Heart left ventricle (tissue), 16 donors: ENCODE results near the gene JDP2. TPM values are rescaled to one million over a fixed set of nuclear protein-coding genes. Genes with fewer than 3 reads are reported as not detected.

Experiments used
- ATAC-seq, 4 donors: fragments of 200-7000 bp; cut with Tn5 transposase; one replicate each; pipeline ENCODE4 v1.9.1; 2020 to 2022; ENCODE audit warnings: moderate library complexity in 4 of 4, mild to moderate bottlenecking in 3 of 4, moderate number of reproducible peaks in 1 of 4
- DNase-seq, 5 donors: peaks; one replicate each; pipeline ENCODE4 v3.0.0-alpha.2; 2020
- H3K27ac ChIP-seq, 12 donors: fragments of 200-600 bp; sonication (generic) in 4 of 12; one replicate each; pipeline versions ENCODE4 v1.5.0 to v1.8.0; 2016 to 2022; ENCODE audit warnings: mild to moderate bottlenecking in 2 of 12
- H3K27me3 ChIP-seq, 9 donors: fragments of 200-600 bp; sonication (generic) in 2 of 9; one replicate each; pipeline versions ENCODE4 v1.5.1 to v1.8.0; 2016 to 2022; ENCODE audit warnings: mild to moderate bottlenecking in 3 of 9
- H3K36me3 ChIP-seq, 9 donors: fragments of 200-600 bp; sonication (generic) in 2 of 9; one replicate each; pipeline versions ENCODE4 v1.5.0 to v1.8.0; 2018 to 2022; ENCODE audit warnings: mild to moderate bottlenecking in 2 of 9
- H3K4me1 ChIP-seq, 12 donors: fragments of 200-600 bp; sonication (generic) in 4 of 12; one replicate each; pipeline versions ENCODE4 v1.5.0 to v1.8.0; 2016 to 2022; ENCODE audit warnings: mild to moderate bottlenecking in 3 of 12
- H3K4me3 ChIP-seq, 12 donors: fragments of 200-600 bp; sonication (generic) in 4 of 12; one replicate each; pipeline versions ENCODE4 v1.5.0 to v1.8.0; 2017 to 2022; ENCODE audit warnings: mild to moderate bottlenecking in 9 of 12, moderate library complexity in 4 of 12
- H3K9me3 ChIP-seq, 12 donors: fragments of 200-600 bp; sonication (generic) in 4 of 12; one replicate each; pipeline versions ENCODE4 v1.5.0 to v1.8.0; 2016 to 2022; ENCODE audit warnings: mild to moderate bottlenecking in 1 of 12
- POLR2A ChIP-seq, 2 donors: fragments of 450-650 bp; IDR thresholded peaks; one replicate each; pipeline ENCODE4 v1.6.1; 2017; ENCODE audit warnings: antibody characterized with exemption in 2 of 2, mild to moderate bottlenecking in 2 of 2, moderate library complexity in 2 of 2
- WGBS, 4 donors: extraction: QIAGEN DNeasy Blood & Tissue Kit in 2 of 4; methylation state at CpG; one replicate each; pipeline versions ENCODE4 v1.1.5 to v1.1.7; 2013 to 2018; 5-methylcytosine and 5-hydroxymethylcytosine counted together
- intact Hi-C, 10 donors: fragments of 100-400 bp; cut with DNase I; formaldehyde crosslinking; loops; one replicate each; pipeline versions ENCODE4 v1.11.1 to v1.14.2; 2022
- polyA plus RNA-seq, 2 donors: library from polyadenylated mRNA; stranded (reverse); fragments of 200-250 nt; gene quantifications; one replicate each; pipeline ENCODE4 v1.2.3, GENCODE V29; 2013
- total RNA-seq, 9 donors: library from RNA; depleted of rRNA in 2 of 9; stranded (reverse); fragments of >200 nt in 2 of 9; fragmentation: NEBNext Ultra II Directional in 3 of 9; extraction: Animal tissue kit (Norgen Biotek cat#: 25700) in 3 of 9; gene quantifications; one replicate each; pipeline versions ENCODE4 v1.1.0 to v1.2.4, GENCODE V29; 2016 to 2023
- TF ChIP-seq, protein P1 (sequence below), 12 donors: fragments of 200-600 bp; sonication (generic) in 4 of 12; IDR thresholded peaks; one replicate each; pipeline versions ENCODE4 v1.5.0 to v1.8.0; 2018 to 2022; ENCODE audit warnings: antibody characterized with exemption in 12 of 12, mild to moderate bottlenecking in 5 of 12
- donor health status: ischemic (EF 13 %, LVEDD 7.1; RV severe dilation, severe dysfunction).
- donor health status: healthy with polysubstance abuse.
- donor health status: DM: no; HTN: yes; CAD: no.
- donor health status: DM: no; HTN: no; CAD: no.
- donor health status: ischemic (EF 25% LVEDD 6.9; RV normal size, moderate dysfunction).
- donor health status: ischemic (EF 25% LVEDD 5.7; RV mildly dilated, moderate dysfunction).
- donor health status: healthy.
- donor health status: DM: yes; HTN: yes; CAD: no.
- donor health status: ischemic (EF 35%, LVEDD 5.7; RV mildly dilated, moderate dysfunction).
- donor health status: nonischemic (EF 11% LVEDD 7.7; RV severe dilation, severe dysfunction).
- donor health status: DM: yes; HTN: yes; CAD: no.
- donor health status: PGD.
- donor health status: ischemic (EF 29% LVEDD 5.4; RV normal size, mild dysfunction).
- donor health status: nonischemic (EF 23%, LVEDD 6.1; RV moderate dilation, normal function).

The JDP2 gene
- total and polyA plus RNA-seq, 11 donors = 12.2 to 72.6 (median 28.1) TPM

DNA sequence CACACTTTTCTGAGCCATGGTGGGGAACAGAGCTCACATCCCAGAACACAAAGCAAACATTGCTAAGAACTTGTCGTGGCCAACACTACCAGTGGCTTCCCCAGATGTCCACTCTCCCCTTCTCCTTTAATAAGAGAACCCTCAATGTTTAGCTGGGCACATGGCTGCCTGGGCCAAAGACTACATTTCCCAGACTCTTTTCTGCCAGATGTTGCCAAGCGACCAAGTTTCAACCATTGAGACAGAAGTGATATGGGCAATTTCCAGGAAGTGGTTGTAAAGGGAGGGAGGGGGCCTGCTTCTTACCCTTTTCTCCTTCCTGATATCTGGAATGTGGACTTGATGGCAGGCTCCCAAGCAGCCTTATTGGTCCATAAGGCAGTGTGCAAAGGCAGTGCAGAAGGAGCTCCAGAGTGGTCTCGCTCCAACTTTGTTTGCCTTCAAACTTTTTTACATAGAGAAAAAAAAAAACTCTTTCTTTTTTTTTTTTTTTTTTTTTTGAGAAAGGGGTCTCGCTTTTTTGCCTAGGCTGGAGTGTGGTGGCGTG lies 24.9 kb upstream of the JDP2 start:
- TF ChIP-seq, protein P1, sequence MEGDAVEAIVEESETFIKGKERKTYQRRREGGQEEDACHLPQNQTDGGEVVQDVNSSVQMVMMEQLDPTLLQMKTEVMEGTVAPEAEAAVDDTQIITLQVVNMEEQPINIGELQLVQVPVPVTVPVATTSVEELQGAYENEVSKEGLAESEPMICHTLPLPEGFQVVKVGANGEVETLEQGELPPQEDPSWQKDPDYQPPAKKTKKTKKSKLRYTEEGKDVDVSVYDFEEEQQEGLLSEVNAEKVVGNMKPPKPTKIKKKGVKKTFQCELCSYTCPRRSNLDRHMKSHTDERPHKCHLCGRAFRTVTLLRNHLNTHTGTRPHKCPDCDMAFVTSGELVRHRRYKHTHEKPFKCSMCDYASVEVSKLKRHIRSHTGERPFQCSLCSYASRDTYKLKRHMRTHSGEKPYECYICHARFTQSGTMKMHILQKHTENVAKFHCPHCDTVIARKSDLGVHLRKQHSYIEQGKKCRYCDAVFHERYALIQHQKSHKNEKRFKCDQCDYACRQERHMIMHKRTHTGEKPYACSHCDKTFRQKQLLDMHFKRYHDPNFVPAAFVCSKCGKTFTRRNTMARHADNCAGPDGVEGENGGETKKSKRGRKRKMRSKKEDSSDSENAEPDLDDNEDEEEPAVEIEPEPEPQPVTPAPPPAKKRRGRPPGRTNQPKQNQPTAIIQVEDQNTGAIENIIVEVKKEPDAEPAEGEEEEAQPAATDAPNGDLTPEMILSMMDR (IDR thresholded peaks at IDR 0.05) = no peak
- TF ChIP-seq POLR2A (IDR thresholded peaks at IDR 0.05) = no peak
- Histone ChIP-seq H3K36me3 (no peaks in the 10 kb centered on the region), H3K9me3 (peaks cover 0 to 6% (median 0%) of the 10 kb centered on the region in 12 donors), H3K4me1 (peaks cover 0 to 38% (median 25%) of the 10 kb centered on the region in 12 donors), H3K4me3 (no peak overlapping the region), H3K27me3 (no peaks in the 10 kb centered on the region), H3K27ac (no peak overlapping the region)
- ATAC-seq (no peak), DNase-seq (no peak)
- 97 to 99% (median 99%) methylated on average over 5 of the region's 5 CpGs for WGBS, 4 donors
- intact Hi-C loops = loop anchor here in 2 of 10 donors (5.0 to 10.0 kb wide), 3 partner anchors 49 to 91 kb away; no protein-coding TSS in a partner anchor

DNA sequence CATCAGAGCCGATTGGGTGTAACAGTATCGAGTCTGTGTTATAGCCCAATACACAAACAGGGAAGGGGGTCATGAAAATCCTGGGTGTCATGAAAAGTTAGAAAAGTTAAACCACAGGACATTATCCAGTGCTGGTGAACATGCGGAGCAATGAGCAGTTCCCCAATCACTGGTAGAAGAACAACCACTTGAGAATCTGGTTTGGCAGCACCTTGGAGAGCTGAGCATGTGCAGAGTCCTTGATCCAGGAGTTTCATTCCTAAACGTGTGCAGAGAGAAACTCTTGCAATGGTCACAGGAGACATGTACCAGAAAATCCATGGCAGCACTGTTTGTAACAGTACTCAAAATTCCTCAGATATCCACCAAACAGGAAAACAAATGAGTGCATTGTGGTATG lies 23.0 kb upstream of the JDP2 start:
- intact Hi-C loops = loop anchor here in 2 of 10 donors (5.0 to 10.0 kb wide), 3 partner anchors 47 to 93 kb away; no protein-coding TSS in a partner anchor
- Histone ChIP-seq H3K27ac (no peak overlapping the region), H3K36me3 (no peaks in the 10 kb centered on the region), H3K4me3 (no peak overlapping the region), H3K4me1 (peaks cover 0 to 32% (median 22%) of the 10 kb centered on the region in 12 donors), H3K9me3 (no peaks in the 10 kb centered on the region), H3K27me3 (no peaks in the 10 kb centered on the region)
- no peak for TF ChIP-seq POLR2A (IDR thresholded peaks at IDR 0.05)
- TF ChIP-seq, protein P1 (IDR thresholded peaks at IDR 0.05) = no peak
- DNase-seq = no peak
- WGBS, 4 donors = 69 to 79% (median 75%) methylated on average over 4 of the region's 4 CpGs
- no peak for ATAC-seq

DNA sequence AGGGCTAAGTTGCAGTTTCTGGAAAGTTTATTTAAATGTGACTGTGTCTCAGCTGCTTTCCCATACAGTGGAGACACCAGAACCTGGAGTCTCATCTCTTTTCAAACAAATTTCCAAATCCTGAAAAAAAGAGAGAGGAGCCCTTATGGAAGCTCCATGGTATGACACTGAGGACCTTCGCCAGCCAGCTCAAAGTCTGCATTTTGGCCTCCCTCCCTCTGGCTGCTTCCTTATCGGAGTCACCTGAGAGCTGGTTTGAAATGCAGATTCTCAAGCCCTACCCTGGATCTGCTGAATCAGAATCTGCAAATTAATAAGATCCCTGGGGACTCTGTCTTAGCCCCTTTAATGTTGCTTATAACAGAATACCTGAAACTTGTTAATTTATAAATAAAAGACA lies 21.7 kb upstream of the JDP2 start:
- no peak overlapping the region for H3K4me3 ChIP-seq
- ATAC-seq (no peak), DNase-seq (no peak)
- H3K36me3 ChIP-seq = no peaks in the 10 kb centered on the region
- WGBS, 4 donors = 57 to 92% (median 90%) methylated on average over 2 of the region's 2 CpGs
- H3K9me3 ChIP-seq = no peaks in the 10 kb centered on the region
- H3K27ac ChIP-seq = no peak overlapping the region
- TF ChIP-seq POLR2A (IDR thresholded peaks at IDR 0.05) = no peak
- TF ChIP-seq, protein P1 (IDR thresholded peaks at IDR 0.05) = no peak
- intact Hi-C loops = loop anchor here in 1 of 10 donors (10.0 kb wide), 1 partner anchor 91 kb away; no protein-coding TSS in a partner anchor
- H3K27me3 ChIP-seq = no peaks in the 10 kb centered on the region
- peaks cover 0 to 26% (median 9%) of the 10 kb centered on the region in 12 donors for H3K4me1 ChIP-seq

DNA sequence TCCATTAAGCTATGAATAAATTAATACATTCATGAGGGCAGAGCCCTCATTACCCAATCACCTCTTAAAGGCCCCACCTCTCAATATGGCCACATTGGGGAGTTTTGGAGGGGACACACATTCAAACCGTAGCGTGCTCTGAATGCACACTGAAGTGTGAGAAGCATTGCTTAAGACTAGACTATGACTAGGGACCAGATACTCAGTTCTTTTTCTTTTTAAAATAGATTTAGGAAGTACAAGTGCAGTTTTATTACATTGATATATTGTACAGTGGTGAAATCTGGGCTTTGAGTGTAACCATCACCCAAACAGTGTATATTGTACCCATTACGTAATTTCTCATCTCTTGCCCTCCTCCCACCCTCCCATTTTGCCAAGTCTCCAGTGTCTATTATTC lies 21.0 kb upstream of the JDP2 start:
- no peak for ATAC-seq
- peaks cover 0 to 25% (median 3%) of the 10 kb centered on the region in 12 donors for H3K4me1 ChIP-seq
- DNase-seq = no peak
- no peak for TF ChIP-seq POLR2A (IDR thresholded peaks at IDR 0.05)
- TF ChIP-seq, protein P1 (IDR thresholded peaks at IDR 0.05) = no peak
- H3K4me3 ChIP-seq = no peak overlapping the region
- H3K36me3 ChIP-seq = no peaks in the 10 kb centered on the region
- 92 to 96% (median 94%) methylated on average over 3 of the region's 3 CpGs for WGBS, 4 donors
- intact Hi-C loops = loop anchor here in 1 of 10 donors (10.0 kb wide), 1 partner anchor 92 kb away; no protein-coding TSS in a partner anchor
- no peak overlapping the region for H3K27ac ChIP-seq
- no peaks in the 10 kb centered on the region for H3K27me3 ChIP-seq
- H3K9me3 ChIP-seq = no peaks in the 10 kb centered on the region
